Liver (tissue), 9 donors: Measurements from ENCODE around the gene ENG. TPM values are rescaled to one million over a fixed set of nuclear protein-coding genes. Genes with fewer than 3 reads are reported as not detected.

Source experiments
- DNase-seq: peaks from one replicate; pipeline ENCODE4 v3.0.0-alpha.2; 2017; ENCODE audit warnings: low spot score
- H3K27ac ChIP-seq, 2 donors: one replicate each; pipeline ENCODE4 v1.7.0; 2013; ENCODE audit warnings: inconsistent platforms in 2 of 2, low read length in 2 of 2, control low read depth in 1 of 2, low read depth in 1 of 2, mild to moderate bottlenecking in 1 of 2
- H3K27me3 ChIP-seq, 4 donors: one replicate each; pipeline versions ENCODE4 v1.6.1 to v1.7.0; 2013; ENCODE audit warnings: low read length in 3 of 4, inconsistent platforms in 1 of 4, mild to moderate bottlenecking in 1 of 4, moderate library complexity in 1 of 4; ENCODE audit not compliant: control insufficient read depth in 4 of 4, insufficient read depth in 4 of 4
- H3K36me3 ChIP-seq, 4 donors: one replicate each; pipeline versions ENCODE4 v1.6.1 to v1.7.0; 2013; ENCODE audit warnings: low read length in 3 of 4, mild to moderate bottlenecking in 3 of 4, low read depth in 1 of 4, moderate library complexity in 1 of 4; ENCODE audit not compliant: control insufficient read depth in 4 of 4, insufficient read depth in 3 of 4
- H3K4me1 ChIP-seq, 4 donors: one replicate each; pipeline versions ENCODE4 v1.6.1 to v1.7.0; 2013; ENCODE audit warnings: low read length in 3 of 4, mild to moderate bottlenecking in 3 of 4, moderate library complexity in 1 of 4; ENCODE audit not compliant: control insufficient read depth in 4 of 4, insufficient read depth in 4 of 4
- H3K4me3 ChIP-seq, 3 donors: one replicate each; pipeline versions ENCODE4 v1.6.1 to v1.7.0; 2013; ENCODE audit warnings: low read length in 3 of 3, control low read depth in 1 of 3, low read depth in 1 of 3, mild to moderate bottlenecking in 1 of 3
- H3K9ac ChIP-seq, 2 donors: one replicate each; pipeline ENCODE4 v1.7.0; 2013; ENCODE audit warnings: low read length in 2 of 2, mild to moderate bottlenecking in 2 of 2, moderate library complexity in 2 of 2, control low read depth in 1 of 2, low read depth in 1 of 2
- H3K9me3 ChIP-seq, 4 donors: one replicate each; pipeline versions ENCODE4 v1.6.1 to v1.7.0; 2013; ENCODE audit warnings: low read length in 3 of 4; ENCODE audit not compliant: control insufficient read depth in 4 of 4
- CTCF ChIP-seq: fragments of 150-350 bp; IDR thresholded peaks from 2 replicates; pipeline ENCODE4 v1.5.1; 2017; ENCODE audit warnings: improper control_type of control experiment, low read depth, low read length; ENCODE audit not compliant: missing input control
- FOXA1 ChIP-seq: IDR thresholded peaks from 2 replicates; pipeline ENCODE4 v1.6.1; 2016; ENCODE audit warnings: antibody characterized with exemption
- GABPA ChIP-seq, 2 donors: IDR thresholded peaks in 1 of 2; conservative IDR thresholded peaks in 1 of 2; 2 replicates each; pipeline ENCODE4 v1.6.1; 2016; ENCODE audit warnings: antibody characterized with exemption in 2 of 2, mild to moderate bottlenecking in 1 of 2, moderate library complexity in 1 of 2
- JUND ChIP-seq, 2 donors: IDR thresholded peaks; 2 replicates each; pipeline ENCODE4 v1.6.1; 2016; ENCODE audit warnings: antibody characterized with exemption in 2 of 2
- MAX ChIP-seq: IDR thresholded peaks from 2 replicates; pipeline ENCODE4 v1.6.1; 2016; ENCODE audit warnings: antibody characterized with exemption
- NR2F2 ChIP-seq: IDR thresholded peaks from 2 replicates; pipeline ENCODE4 v1.6.1; 2016; ENCODE audit warnings: antibody characterized with exemption
- RAD21 ChIP-seq, 2 donors: IDR thresholded peaks; 2 replicates each; pipeline ENCODE4 v1.6.1; 2016; ENCODE audit warnings: antibody characterized with exemption in 2 of 2, mild to moderate bottlenecking in 2 of 2
- REST ChIP-seq: IDR thresholded peaks from 2 replicates; pipeline ENCODE4 v1.6.1; 2016; ENCODE audit warnings: antibody characterized with exemption, mild to moderate bottlenecking
- SP1 ChIP-seq: IDR thresholded peaks from 2 replicates; pipeline ENCODE4 v1.6.1; 2018; ENCODE audit warnings: antibody characterized with exemption, mild to moderate bottlenecking
- TAF1 ChIP-seq: conservative IDR thresholded peaks from 2 replicates; pipeline ENCODE4 v1.6.1; 2016; ENCODE audit warnings: antibody characterized with exemption, mild to moderate bottlenecking
- WGBS: extraction: QIAGEN DNeasy Blood & Tissue Kit; methylation state at CpG from one replicate; pipeline ENCODE4 v1.1.7; 2013; 5-methylcytosine and 5-hydroxymethylcytosine counted together
- polyA plus RNA-seq, 2 donors: library from polyadenylated mRNA; stranded (reverse) in 1 of 2; unstranded in 1 of 2; fragments of 200-250 nt in 1 of 2; fragments of >200 nt in 1 of 2; fragmentation: Nextera tagmentation in 1 of 2; extraction: Ambion mirVana in 1 of 2; gene quantifications; one replicate each; pipeline versions ENCODE4 v1.2.1 to v1.2.3, GENCODE V29; 2013 to 2015
- total RNA-seq, 2 donors: library from RNA; depleted of rRNA; stranded (reverse); fragments of >200 nt; gene quantifications; one replicate each; pipeline ENCODE4 v1.2.3, GENCODE V29; 2014
- donor health status: healthy.
- donor health status: healthy.
- donor health status: healthy.
- donor health status: healthy.
- donor health status: healthy.

Gene ENG
- total and polyA plus RNA-seq, 4 donors = 12.8 to 91.3 (median 24.2) TPM

DNA sequence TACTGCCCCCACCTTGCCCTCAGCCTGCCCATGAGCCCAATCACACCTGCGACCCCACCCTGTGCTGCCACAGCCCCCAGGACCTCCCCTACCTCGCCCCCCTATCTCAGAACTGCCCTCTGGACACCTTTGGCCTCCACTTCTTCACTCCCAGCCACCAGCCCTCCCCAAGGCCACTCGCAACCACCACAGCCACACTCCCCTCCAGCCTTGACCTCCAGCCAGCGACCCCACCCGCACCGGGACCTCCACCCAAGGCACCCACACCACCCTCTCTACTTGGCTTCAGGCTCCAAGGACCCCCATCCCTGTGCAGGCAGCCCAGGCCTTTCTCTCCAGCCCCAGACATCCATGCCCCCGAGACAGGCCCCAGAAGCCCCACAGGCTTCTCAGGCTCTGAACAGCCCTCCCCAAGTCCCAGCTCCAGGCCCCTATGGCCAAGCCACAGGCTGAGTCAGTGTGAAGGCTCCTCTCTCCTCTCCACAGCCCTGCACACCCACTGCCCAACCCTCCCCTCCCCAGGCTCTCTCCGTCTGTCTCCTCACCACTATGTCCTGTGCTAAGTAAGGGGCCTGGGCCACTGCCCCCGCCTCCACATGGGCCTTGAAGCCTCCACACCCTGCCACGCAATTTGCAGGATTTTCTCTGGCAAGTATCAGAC is 21.0 kb upstream of the ENG start:
- H3K4me3 ChIP-seq = no peak overlapping the region
- no peaks in the 10 kb centered on the region for H3K9me3 ChIP-seq
- no peak overlapping the region for H3K9ac ChIP-seq
- TF ChIP-seq GABPA (IDR thresholded peaks at IDR 0.05 in 1 of 2, conservative IDR thresholded peaks at IDR 0.05 in 1 of 2) (no peak), REST (no peak), SP1 (no peak), MAX (no peak), CTCF (no peak)
- no peak for DNase-seq
- H3K4me1 ChIP-seq = peaks cover 10 to 37% (median 24%) of the 10 kb centered on the region in 4 donors
- WGBS = 92% methylated on average over 10 of the region's 10 CpGs
- no peaks in the 10 kb centered on the region for H3K27me3 ChIP-seq
- no peak overlapping the region for H3K27ac ChIP-seq
- H3K36me3 ChIP-seq = peaks cover 0 to 3% (median under 1%) of the 10 kb centered on the region in 4 donors

DNA sequence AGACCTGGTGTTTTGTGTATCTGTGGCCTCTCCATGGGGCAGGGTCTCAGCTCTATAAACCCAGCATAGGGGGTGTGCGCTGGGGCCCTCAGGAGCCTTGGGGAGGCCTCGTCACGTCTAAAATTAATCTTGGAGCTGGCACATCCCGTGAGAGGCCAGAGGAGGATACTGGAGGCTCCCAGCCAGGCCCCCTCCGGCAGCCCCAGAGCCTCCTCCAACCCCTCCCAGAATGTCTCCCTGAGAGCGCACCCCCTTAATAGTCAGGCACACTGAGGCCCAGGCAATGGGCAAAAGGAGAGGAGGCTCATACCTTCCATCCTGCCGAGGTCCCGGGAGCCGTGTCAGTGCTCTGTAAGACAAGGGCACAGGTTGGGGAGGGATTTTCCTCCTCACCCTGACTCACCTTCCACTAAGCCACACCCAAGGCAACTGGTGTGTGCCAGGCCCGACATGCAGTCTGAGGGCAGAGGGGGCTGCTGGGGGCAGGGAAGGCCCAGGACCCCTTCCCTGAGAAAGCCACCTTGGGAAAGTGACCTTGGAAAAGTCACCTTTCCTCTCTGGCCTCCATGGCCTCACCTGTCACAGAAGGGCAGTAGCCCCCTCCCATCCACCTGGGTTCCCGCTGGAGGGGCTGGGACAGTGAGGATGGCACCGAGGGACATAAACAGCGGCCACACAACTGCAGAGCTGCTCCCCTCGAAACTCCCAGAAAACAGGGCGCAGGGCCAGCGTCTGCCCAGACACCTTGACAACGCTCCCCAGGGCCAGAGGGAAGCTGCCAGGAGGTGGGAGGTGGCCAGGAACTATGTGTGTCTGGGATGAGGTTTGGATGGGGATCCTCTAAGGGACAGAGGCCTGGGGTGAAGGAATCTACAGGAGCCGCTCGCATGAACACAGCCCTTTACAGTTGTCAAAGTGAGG is 20.1 kb upstream of the ENG start:
- Histone ChIP-seq H3K36me3 (peaks cover 0 to 3% (median under 1%) of the 10 kb centered on the region in 4 donors), H3K4me3 (no peak overlapping the region), H3K27me3 (no peaks in the 10 kb centered on the region), H3K9ac (no peak overlapping the region), H3K4me1 (peaks cover 12 to 37% (median 24%) of the 10 kb centered on the region in 4 donors), H3K9me3 (no peaks in the 10 kb centered on the region), H3K27ac (no peak overlapping the region)
- DNase-seq = no peak
- 91% methylated on average over 19 of the region's 19 CpGs for WGBS
- TF ChIP-seq REST (no peak), NR2F2 (no peak), FOXA1 (no peak), JUND (IDR thresholded peaks at IDR 0.05) (no peak), GABPA (IDR thresholded peaks at IDR 0.05 in 1 of 2, conservative IDR thresholded peaks at IDR 0.05 in 1 of 2) (no peak), TAF1 (no peak), RAD21 (IDR thresholded peaks at IDR 0.05) (no peak), SP1 (no peak)
